Right ventricle myocardium superior (tissue), 1 donor: Measurements from ENCODE around the gene TRAPPC1. TPM values are rescaled to one million over a fixed set of nuclear protein-coding genes. Genes with fewer than 3 reads are reported as not detected.

Experiments used
- ATAC-seq: fragments of 200-7000 bp; cut with Tn5 transposase; one replicate; pipeline ENCODE4 v1.9.1; 2020; ENCODE audit warnings: mild to moderate bottlenecking; ENCODE audit not compliant: poor library complexity
- DNase-seq: peaks from one replicate; pipeline ENCODE4 v3.0.0-alpha.2; 2020
- intact Hi-C: fragments of 100-400 bp; cut with DNase I; formaldehyde crosslinking; loops from one replicate; pipeline ENCODE4 v1.11.2; 2022
- total RNA-seq: library from RNA; stranded (reverse); fragmentation: NEBNext Ultra II Directional; extraction: Animal tissue kit (Norgen Biotek cat#: 25700); gene quantifications from one replicate; pipeline ENCODE4 v1.2.1, GENCODE V29; 2021
- donor health status: DM: no; HTN: yes; CAD: no; lungs with severe emphysema.

The TRAPPC1 gene
- total RNA-seq, 1 donor from 2014 or later: 110 TPM

- DNase-seq (peak; percentile 61), ATAC-seq (no peak)
- intact Hi-C loops: no loop called here
These were observed 46.1 kb downstream of the TRAPPC1 start for GRCh38 chr17:7885367-7886226.

- no peak for DNase-seq
- ATAC-seq: no peak
- intact Hi-C loops: no loop called here
These were observed 47.0 kb downstream of the TRAPPC1 start for GRCh38 chr17:7884581-7885366.

DNA sequence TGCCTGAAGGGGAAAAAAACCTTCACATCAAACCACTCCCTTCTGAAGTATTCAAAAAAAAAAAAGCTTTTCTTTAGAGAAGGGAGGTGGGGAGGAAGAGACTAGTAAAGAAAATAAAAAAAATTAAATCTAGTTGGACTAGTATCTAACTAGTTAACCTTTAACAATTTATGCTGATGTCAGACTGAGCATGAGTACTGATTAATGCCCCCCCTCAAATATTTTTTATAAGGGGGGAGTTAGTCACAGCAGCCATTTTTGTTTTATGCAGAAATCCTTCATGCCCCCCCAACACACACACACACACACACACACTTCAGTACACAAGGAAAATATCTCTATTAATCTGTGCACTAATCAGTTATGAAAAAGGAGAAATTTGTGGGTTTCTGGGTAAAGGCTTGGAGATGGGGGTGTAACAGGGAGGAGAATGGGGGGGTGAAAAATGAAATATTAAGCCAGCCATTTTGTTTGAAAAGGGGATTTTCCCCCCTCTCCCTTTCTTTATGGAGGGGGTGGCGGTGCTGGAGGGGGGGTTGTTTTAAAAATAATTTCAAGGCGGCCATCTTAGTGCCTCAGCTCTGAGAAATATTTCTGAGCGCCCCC, 47.9 kb downstream of the TRAPPC1 start:
- DNase-seq: no peak
- no peak for ATAC-seq
- intact Hi-C loops: no loop called here

DNA sequence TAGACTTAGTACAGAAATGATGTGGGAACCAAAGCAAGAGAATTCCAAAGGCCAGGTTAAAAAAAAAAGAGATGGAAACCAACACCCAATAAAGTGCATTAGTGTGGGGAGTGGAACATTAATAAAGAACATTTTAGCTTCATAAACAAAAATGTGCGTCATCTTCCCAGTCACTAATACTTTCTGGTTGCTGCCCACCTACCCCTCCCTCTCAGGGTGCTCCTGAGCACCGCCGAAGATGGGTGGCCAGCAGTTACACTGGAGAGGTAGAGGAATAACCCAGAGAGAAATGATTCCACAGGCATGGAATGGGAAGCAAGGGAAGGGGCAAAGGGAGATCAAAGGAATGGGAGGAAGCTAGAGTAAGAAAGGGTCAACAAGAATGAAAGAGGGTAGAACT, 49.1 kb downstream of the TRAPPC1 start:
- DNase-seq (no peak), ATAC-seq (no peak)
- intact Hi-C loops: no loop called here

- intact Hi-C loops: no loop called here
- DNase-seq (no peak), ATAC-seq (no peak)
These were observed 49.7 kb downstream of the TRAPPC1 start for GRCh38 chr17:7882068-7882467.

DNA sequence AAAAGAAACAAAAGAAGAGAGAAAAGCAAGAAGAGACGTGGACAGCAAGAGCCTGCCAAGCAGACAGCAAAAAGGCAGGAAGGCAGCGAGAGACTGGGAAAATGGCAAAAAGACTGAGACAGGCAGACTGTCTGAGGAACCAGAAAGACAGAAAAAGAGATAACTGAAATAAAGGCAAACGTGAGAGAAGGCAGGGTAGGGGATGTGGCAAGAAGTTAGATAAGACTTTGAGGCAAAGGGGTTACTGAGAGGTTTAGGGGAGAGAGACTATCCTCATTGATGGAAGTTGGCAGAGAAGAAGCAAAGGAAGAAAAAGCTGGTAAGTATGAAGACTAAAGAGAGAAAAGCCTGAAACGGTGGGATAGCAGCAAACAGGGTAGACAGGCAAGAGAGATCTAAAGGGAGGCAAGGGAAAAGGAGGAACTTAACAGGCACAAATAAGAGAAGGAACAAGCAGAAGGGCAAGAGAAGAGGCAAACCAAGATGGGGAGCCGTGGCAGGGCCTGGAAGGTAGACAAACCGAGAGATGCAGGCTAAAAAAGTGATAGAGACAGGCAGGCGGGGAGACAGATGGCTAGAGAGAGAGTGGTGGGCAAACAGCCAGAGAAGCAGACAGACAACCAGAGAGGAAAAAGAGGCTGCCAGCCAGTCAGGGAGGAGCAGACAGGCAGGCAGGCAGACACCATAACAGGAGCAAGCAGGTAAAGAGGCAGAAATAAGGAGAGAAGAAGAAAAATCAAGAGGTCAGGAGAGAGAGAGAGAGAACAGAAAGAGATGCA, 50.3 kb downstream of the TRAPPC1 start:
- intact Hi-C loops: no loop called here

More for the DNA sequence above, 50.3 kb downstream of the TRAPPC1 start:
- ATAC-seq (no peak), DNase-seq (no peak)

Other genes starting within 250 kb of the TRAPPC1 start
- 11.5 TPM for gene TP53, start 244.5 kb downstream of the TRAPPC1 start, total RNA-seq
- 4.2 TPM for gene WRAP53, start 243.5 kb downstream of the TRAPPC1 start, total RNA-seq
- 0.13 TPM for gene EFNB3, start 226.7 kb downstream of the TRAPPC1 start, total RNA-seq
- gene DNAH2, start 214.2 kb downstream of the TRAPPC1 start, total RNA-seq: not detected
- 27.9 TPM for gene KDM6B, start 97.7 kb downstream of the TRAPPC1 start, total RNA-seq
- 32.4 TPM for gene TMEM88, start 76.9 kb downstream of the TRAPPC1 start, total RNA-seq
- 101 TPM for gene NAA38, start 74.4 kb downstream of the TRAPPC1 start, total RNA-seq
- gene CYB5D1, start 73.9 kb downstream of the TRAPPC1 start, total RNA-seq: 24.2 TPM
- gene CHD3, start 43.2 kb downstream of the TRAPPC1 start, total RNA-seq: 13.7 TPM
- 0.78 TPM for gene RNF227, start 15.7 kb downstream of the TRAPPC1 start, total RNA-seq
- 0.38 TPM for gene KCNAB3, start 2.1 kb downstream of the TRAPPC1 start, total RNA-seq
- 8.8 TPM for gene CNTROB, start 260 bp upstream of the TRAPPC1 start, total RNA-seq
- gene GUCY2D, start 70.7 kb upstream of the TRAPPC1 start, total RNA-seq: not detected
- gene ALOX15B, start 107.1 kb upstream of the TRAPPC1 start, total RNA-seq: not detected
- not detected for gene ALOX12B, start 155.8 kb upstream of the TRAPPC1 start, total RNA-seq
- not detected for gene ALOXE3, start 186.6 kb upstream of the TRAPPC1 start, total RNA-seq
- 0.13 TPM for gene HES7, start 192.2 kb upstream of the TRAPPC1 start, total RNA-seq
- gene PER1, start 220.5 kb upstream of the TRAPPC1 start, total RNA-seq: 124 TPM
- gene VAMP2, start 231.0 kb upstream of the TRAPPC1 start, total RNA-seq: 54.8 TPM
- 7.1 TPM for gene TMEM107, start 244.4 kb upstream of the TRAPPC1 start, total RNA-seq